Hepatocyte (in vitro differentiated cells): ENCODE data around the gene NUDT16L1. TPM values are rescaled to one million over a fixed set of nuclear protein-coding genes. Genes with fewer than 3 reads are reported as not detected.

Experiments used
- DNase-seq: peaks from one replicate; pipeline ENCODE4 v3.0.0-alpha.2; 2016; ENCODE audit warnings: low spot score
- H2AFZ ChIP-seq: fragments of 200-600 bp; sonication (generic); 2 replicates; pipeline ENCODE4 v1.6.0; 2016; ENCODE audit warnings: antibody characterized with exemption, mild to moderate bottlenecking
- H3K27ac ChIP-seq: fragments of 200-600 bp; sonication (generic); 2 replicates; pipeline ENCODE4 v1.5.1; 2016; ENCODE audit warnings: mild to moderate bottlenecking
- H3K27me3 ChIP-seq: fragments of 200-600 bp; sonication (generic); 2 replicates; pipeline ENCODE4 v1.6.1; 2016
- H3K36me3 ChIP-seq: fragments of 200-600 bp; sonication (generic); replicated peaks from 2 replicates; pipeline ENCODE4 v1.5.1; 2016; ENCODE audit warnings: low read depth; ENCODE audit not compliant: insufficient read depth
- H3K4me1 ChIP-seq: fragments of 200-600 bp; sonication (generic); 2 replicates; pipeline ENCODE4 v1.5.1; 2016; ENCODE audit warnings: mild to moderate bottlenecking, moderate library complexity; ENCODE audit not compliant: insufficient read depth
- H3K4me2 ChIP-seq: fragments of 200-600 bp; sonication (generic); 2 replicates; pipeline ENCODE4 v1.6.0; 2016
- H3K4me3 ChIP-seq: fragments of 200-600 bp; sonication (generic); 2 replicates; pipeline ENCODE4 v1.5.1; 2016; ENCODE audit warnings: mild to moderate bottlenecking
- H3K79me2 ChIP-seq: fragments of 200-600 bp; sonication (generic); 2 replicates; pipeline ENCODE4 v1.6.0; 2017; ENCODE audit warnings: mild to moderate bottlenecking
- H3K9me2 ChIP-seq: fragments of 200-600 bp; sonication (generic); replicated peaks from 2 replicates; pipeline ENCODE4 v1.6.0; 2017; ENCODE audit warnings: mild to moderate bottlenecking; ENCODE audit not compliant: insufficient read depth
- H3K9me3 ChIP-seq: fragments of 200-600 bp; sonication (generic); 2 replicates; pipeline ENCODE4 v1.5.1; 2016; ENCODE audit warnings: low read depth, mild to moderate bottlenecking
- H4K20me1 ChIP-seq: fragments of 200-600 bp; sonication (generic); 2 replicates; pipeline ENCODE4 v1.6.0; 2016; ENCODE audit warnings: mild to moderate bottlenecking; ENCODE audit not compliant: insufficient read depth, poor library complexity, severe bottlenecking
- EZH2 ChIP-seq: fragments of 200-600 bp; sonication (generic); IDR thresholded peaks from 2 replicates; pipeline ENCODE4 v1.6.1; 2016; ENCODE audit warnings: antibody characterized with exemption, mild to moderate bottlenecking, borderline replicate concordance
- EZH2phosphoT487 ChIP-seq: fragments of 200-600 bp; sonication (generic); IDR thresholded peaks from one replicate; pipeline ENCODE4 v1.6.1; 2018; ENCODE audit warnings: antibody characterized with exemption, mild to moderate bottlenecking, low read depth, moderate library complexity; ENCODE audit not compliant: unreplicated experiment, severe bottlenecking
- WGBS: methylation state at CpG from one replicate; pipeline ENCODE4 v1.1.6; 2016; ENCODE audit warnings: low lambda C conversion rate; ENCODE audit errors: missing lambda C conversion rate; 5-methylcytosine and 5-hydroxymethylcytosine counted together
- polyA plus RNA-seq: library from polyadenylated mRNA; unstranded; fragments of >200 nt; fragmentation: Nextera tagmentation; extraction: Ambion mirVana; gene quantifications from 2 replicates; pipeline ENCODE4 v1.2.1, GENCODE V29; 2016
- total RNA-seq: library from RNA; depleted of rRNA; stranded (reverse); fragments of >200 nt; gene quantifications from 2 replicates; pipeline ENCODE4 v1.2.3, GENCODE V29; 2014
- TF ChIP-seq, protein P1 (sequence below): fragments of 200-600 bp; sonication (generic); IDR thresholded peaks from 2 replicates; pipeline ENCODE4 v1.5.1; 2016; ENCODE audit warnings: antibody characterized with exemption, mild to moderate bottlenecking; ENCODE audit not compliant: poor library complexity

The NUDT16L1 gene
- total RNA-seq (40.4 and 54.8 TPM in 2 replicates), polyA plus RNA-seq (78.8 and 80.5 TPM in 2 replicates)

DNA sequence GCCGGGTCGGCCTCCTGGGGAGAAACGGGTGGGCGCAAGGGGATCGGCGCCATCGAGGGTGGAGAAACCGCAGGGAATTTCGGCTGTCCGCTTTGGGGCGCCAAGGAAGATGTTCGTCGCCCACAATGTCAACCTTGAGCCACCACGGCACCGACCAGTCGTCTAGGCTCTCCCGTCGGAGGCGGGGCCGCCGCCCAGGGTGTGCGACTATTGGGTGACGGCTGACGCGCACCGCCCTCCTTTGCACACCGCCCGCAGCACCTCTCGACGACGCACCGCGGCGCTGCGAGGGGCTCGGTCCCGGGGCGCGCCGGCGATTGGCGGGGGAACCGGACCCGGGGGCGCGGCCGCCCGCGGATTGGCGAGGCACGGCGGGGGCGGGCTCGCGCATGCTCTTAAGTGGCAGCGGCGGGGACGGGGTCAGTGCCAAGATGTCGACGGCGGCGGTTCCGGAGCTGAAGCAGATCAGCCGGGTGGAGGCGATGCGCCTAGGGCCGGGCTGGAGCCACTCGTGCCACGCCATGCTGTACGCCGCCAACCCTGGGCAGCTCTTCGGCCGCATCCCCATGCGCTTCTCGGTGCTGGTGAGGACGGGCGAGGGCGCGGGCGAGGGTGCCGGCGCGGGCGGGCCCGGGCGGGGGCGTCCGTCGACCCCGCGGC lies at the start of gene NUDT16L1:
Gene NUDT16L1 (plus strand): TSS at position 267 of the 660 bp plus-strand sequence. CDS start 165 bp downstream, at position 432.
- peaks cover 19% of the 10 kb centered on the region for H3K4me1 ChIP-seq
- H2AFZ ChIP-seq, result peak within 1 kb of the TSS; percentile 30
- no peaks in the 10 kb centered on the region for H3K9me3 ChIP-seq
- H3K27ac ChIP-seq, result peak within 1 kb of the TSS; percentile 91
- peak within 1 kb of the TSS; percentile 94 for H3K4me2 ChIP-seq
- H4K20me1 ChIP-seq, result no peaks in the 10 kb centered on the region
- H3K27me3 ChIP-seq, result no peaks in the 10 kb centered on the region
- peak within 1 kb of the TSS; percentile 90 for H3K4me3 ChIP-seq
- H3K79me2 ChIP-seq, result peaks cover 17% of the 10 kb centered on the region
- no peaks in the 10 kb centered on the region for H3K9me2 ChIP-seq
- TF ChIP-seq, protein P1, sequence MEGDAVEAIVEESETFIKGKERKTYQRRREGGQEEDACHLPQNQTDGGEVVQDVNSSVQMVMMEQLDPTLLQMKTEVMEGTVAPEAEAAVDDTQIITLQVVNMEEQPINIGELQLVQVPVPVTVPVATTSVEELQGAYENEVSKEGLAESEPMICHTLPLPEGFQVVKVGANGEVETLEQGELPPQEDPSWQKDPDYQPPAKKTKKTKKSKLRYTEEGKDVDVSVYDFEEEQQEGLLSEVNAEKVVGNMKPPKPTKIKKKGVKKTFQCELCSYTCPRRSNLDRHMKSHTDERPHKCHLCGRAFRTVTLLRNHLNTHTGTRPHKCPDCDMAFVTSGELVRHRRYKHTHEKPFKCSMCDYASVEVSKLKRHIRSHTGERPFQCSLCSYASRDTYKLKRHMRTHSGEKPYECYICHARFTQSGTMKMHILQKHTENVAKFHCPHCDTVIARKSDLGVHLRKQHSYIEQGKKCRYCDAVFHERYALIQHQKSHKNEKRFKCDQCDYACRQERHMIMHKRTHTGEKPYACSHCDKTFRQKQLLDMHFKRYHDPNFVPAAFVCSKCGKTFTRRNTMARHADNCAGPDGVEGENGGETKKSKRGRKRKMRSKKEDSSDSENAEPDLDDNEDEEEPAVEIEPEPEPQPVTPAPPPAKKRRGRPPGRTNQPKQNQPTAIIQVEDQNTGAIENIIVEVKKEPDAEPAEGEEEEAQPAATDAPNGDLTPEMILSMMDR, result peak; percentile 21
- no peak for TF ChIP-seq EZH2phosphoT487
- 1% methylated on average over 49 of the region's 91 CpGs for WGBS
- H3K36me3 ChIP-seq, result no peaks in the 10 kb centered on the region
- peak; percentile 98 for DNase-seq

DNA sequence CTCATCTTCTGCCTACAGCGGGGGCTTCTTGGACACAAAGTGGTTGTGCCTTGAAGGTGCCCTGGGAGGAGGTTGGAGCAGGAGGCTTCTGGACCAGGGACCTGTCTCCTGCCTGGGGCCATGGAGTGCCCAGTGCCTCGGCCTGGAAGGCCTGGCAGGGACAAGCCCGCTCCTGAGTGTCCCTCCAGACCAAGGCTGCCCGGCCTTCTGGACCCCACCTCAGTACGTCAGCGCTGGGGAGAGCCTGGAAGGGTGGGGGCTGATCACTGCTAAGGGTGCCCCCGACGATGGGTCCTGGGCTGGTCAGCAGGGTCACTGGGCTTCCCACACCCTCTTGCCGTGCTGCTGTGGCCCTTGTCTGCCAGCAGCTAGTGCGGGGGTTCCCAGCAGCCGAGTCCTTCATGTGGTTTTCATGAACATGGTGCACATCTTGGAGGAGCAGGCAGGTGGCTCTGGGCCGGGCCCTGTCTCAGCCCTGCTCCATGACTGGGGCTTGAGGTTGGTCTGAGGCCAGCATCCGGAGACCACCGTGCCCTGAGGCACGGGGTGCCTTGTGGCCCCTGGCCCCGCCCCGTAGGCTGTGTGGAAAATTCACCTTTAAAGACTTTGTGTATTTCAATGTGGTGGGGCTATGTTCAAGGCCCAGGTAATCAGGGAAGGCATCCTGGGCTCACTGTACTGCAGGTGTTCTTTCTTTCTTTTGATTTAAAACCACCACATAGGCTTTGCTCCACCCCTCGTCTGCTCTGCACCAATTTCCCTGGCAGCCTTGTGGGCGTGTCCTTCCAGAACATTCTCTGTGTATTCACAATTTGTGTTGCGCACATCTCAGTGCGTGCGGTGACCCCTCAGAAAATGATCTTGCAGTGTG lies 46.4 kb upstream of the NUDT16L1 start:
- peaks cover 21% of the 10 kb centered on the region for H4K20me1 ChIP-seq

DNA sequence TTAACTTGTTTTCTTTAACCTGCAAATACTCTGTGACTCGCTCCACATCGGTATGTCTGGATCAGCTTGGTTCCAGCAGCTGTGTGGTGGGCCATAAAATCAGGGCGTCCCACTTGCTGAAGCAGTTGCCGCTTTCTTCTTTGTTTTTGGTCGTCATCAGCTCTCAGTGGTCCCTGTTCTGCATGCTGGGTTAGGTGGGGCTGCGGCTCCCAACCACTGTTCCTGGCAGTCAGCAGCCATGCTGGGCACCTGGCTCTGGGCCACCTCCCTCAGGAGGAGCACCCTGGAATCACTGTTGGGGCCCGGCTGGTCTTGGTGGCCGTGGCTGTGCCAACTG lies 45.8 kb upstream of the NUDT16L1 start:
- Histone ChIP-seq H3K9me2 (no peaks in the 10 kb centered on the region), H3K4me1 (peaks cover 2% of the 10 kb centered on the region), H3K9me3 (no peaks in the 10 kb centered on the region), H3K4me2 (no peak overlapping the region), H3K27me3 (no peaks in the 10 kb centered on the region), H3K79me2 (peaks cover 74% of the 10 kb centered on the region), H4K20me1 (peaks cover 15% of the 10 kb centered on the region), H3K27ac (no peak overlapping the region), H3K4me3 (no peak overlapping the region), H3K36me3 (no peaks in the 10 kb centered on the region), H2AFZ (no peak overlapping the region)
- 100% methylated on average over 8 of the region's 8 CpGs for WGBS
- TF ChIP-seq EZH2 (no peak), EZH2phosphoT487 (no peak)
- TF ChIP-seq, protein P1, result no peak
- DNase-seq, result no peak

More for the DNA sequence above, 46.4 kb upstream of the NUDT16L1 start:
- no peak overlapping the region for H2AFZ ChIP-seq
- H3K79me2 ChIP-seq, result peaks cover 81% of the 10 kb centered on the region
- H3K36me3 ChIP-seq, result no peaks in the 10 kb centered on the region
- H3K27me3 ChIP-seq, result no peaks in the 10 kb centered on the region
- H3K4me1 ChIP-seq, result no peaks in the 10 kb centered on the region
- no peaks in the 10 kb centered on the region for H3K9me2 ChIP-seq
- no peaks in the 10 kb centered on the region for H3K9me3 ChIP-seq
- H3K4me3 ChIP-seq, result no peak overlapping the region
- WGBS, result 98% methylated on average over 19 of the region's 22 CpGs
- no peak overlapping the region for H3K27ac ChIP-seq
- TF ChIP-seq, protein P1, result no peak
- no peak for TF ChIP-seq EZH2phosphoT487
- no peak for TF ChIP-seq EZH2
- H3K4me2 ChIP-seq, result no peak overlapping the region
- no peak for DNase-seq
